Effector CD8-positive, alpha-beta T cell (primary cell): ENCODE results near the gene CA4.
A peak's percentile ranks its signal among the peaks of the same experiment; 100 is the strongest.

Experiments used
- DNase-seq: peaks from one replicate; lab custom pipeline; 2025; lab: John Stamatoyannopoulos, UW

The CA4 gene

GRCh38 chr17:60130466-60130865 lies 19.3 kb upstream of the CA4 start:
- no peak for DNase-seq

GRCh38 chr17:60134396-60135150 lies 15.2 kb upstream of the CA4 start:
- DNase-seq: no peak

- peak; percentile 42 for DNase-seq
Measured at GRCh38 chr17:60135151-60135950, 14.4 kb upstream of the CA4 start.

DNA sequence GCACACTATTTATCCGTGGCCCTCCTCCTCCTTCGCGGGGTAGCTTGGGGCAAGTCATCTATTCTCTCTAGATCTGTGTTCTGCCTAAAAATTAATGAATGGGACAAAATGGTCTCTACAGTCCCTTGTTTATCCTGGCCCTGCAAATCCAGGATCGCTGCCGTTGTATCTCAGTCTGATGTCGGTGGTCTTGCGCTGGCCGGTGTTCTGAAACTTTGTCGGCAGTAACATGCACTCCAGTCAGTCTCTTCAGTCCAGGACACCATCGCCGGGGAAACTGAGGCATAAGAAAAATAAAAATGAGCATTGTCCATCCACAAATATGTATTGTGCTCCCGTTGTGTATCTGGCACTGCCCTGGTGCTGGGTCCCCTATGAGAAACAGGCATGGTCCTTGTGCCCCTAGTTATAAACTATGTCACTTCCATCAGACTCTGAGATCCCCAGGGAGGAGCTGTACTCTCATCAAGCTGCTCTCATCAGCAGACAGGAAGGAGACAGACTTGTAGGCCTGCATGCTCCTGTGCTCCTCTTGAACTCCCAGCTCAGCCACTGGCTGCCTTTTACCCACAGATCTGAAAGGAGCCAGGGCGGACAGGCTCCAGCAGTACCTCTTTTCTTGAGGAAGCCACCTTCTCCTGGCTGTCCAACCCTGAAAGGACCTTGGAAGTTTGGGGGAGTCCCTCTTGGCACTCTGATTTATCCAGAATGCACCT lies 13.7 kb upstream of the CA4 start:
- DNase-seq: no peak

DNA sequence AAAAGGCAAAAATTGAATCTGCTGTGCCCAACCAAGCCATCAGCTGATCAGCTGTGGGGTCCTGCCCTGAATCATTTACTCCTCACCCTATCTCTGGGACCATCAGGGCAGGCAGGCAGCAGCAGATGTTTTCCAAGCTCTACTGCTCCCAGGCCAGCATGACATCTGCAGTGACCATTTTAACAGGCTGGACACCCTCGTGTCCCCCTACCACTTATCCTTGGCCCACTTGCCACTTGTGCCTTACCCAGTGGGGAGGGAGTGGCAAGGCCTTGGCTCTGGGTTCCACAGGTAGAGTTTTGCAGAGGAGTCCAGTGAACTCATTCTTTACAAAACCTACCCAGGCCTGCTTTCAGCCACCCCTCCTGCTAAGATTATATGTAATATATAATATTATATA lies 12.0 kb upstream of the CA4 start:
- no peak for DNase-seq

- DNase-seq: no peak
Measured at GRCh38 chr17:60138769-60139437, 10.9 kb upstream of the CA4 start.

DNA sequence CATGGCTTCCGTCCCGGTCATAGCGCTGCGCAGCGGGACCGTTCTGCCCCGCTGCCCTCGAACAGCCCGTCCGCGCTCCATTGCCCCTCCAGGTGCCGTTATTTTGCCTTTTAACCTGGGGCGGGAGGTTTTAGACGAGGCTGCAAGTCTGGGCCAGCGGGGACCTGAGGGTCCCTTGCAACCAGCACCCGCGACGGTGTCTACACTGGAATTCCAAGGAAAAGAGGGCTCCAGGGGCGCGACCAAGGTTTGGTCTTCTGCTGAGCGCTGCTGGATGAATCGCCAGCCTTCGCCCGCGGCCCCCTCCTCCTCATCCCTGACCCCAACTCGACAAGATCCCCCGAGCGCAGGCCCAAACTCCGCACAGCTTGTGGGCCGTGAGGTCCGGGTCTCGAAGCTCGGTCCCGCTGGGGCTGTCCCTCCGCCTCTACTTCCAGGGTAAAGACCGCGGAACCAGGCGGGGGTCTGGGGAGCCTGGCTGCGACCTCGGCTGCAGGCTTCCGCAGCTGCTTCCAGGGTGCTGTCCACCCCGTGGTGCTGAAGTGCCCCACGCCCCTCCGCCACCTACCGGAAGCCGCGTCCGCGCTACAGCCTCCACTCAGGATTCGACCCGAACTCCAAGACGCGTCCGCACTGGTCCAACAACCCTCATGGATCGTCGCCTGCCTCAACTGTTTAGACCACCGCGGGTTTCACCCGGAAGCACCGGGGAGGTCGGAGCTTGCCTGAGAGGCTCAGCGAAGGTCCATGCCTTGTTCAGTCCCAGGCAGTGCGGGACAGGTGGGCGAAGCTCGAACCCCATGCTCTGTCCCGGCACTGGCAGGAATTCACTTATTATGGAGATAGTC lies 10.1 kb upstream of the CA4 start:
- DNase-seq: peak; percentile 32

DNA sequence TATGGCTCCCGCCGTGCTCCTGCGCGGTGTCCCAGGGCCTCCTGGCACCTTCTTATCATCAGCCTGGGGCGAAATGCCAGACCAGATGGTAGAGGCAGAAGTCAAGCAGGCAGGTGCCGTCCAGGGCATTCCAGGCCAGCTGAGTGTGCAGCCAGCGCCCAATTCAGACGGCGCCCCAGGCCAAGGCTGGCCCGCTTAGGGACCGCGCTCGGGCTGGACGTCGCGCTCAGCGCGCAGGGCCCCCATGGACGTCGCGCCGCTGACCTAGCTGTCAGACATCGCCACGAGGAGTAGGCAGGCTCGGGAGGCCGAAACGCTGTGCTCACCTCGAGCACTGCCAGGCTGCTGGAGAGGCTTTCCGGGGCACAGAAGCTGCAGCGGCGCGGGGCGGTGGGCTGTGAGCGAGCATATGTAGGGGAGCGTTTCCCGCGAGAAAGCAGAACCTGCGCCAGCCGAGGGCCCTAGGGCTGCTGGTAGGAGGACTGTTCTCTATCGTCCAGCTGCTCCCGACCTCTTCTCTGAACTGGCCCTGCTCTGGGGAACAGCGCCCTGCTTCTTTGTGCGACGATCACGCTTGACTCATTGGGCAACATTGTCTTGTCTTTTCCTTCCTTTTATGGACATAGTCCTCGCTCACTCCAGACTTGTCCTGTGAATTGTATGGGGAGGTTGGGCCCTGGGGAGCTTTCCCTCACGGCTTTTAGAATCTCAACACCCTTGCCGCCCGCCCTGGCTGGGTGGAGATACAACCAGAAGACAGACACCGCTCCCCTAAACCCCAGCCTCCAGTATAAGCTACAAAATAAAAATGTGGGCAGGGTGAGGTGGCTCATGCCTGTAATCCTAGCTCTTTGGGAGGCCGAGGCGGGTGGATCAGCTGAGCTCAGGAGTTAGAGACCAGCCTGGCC lies 8.4 kb upstream of the CA4 start:
- no peak for DNase-seq

GRCh38 chr17:60142872-60143499 lies 6.8 kb upstream of the CA4 start:
- peak; percentile 45 for DNase-seq

DNA sequence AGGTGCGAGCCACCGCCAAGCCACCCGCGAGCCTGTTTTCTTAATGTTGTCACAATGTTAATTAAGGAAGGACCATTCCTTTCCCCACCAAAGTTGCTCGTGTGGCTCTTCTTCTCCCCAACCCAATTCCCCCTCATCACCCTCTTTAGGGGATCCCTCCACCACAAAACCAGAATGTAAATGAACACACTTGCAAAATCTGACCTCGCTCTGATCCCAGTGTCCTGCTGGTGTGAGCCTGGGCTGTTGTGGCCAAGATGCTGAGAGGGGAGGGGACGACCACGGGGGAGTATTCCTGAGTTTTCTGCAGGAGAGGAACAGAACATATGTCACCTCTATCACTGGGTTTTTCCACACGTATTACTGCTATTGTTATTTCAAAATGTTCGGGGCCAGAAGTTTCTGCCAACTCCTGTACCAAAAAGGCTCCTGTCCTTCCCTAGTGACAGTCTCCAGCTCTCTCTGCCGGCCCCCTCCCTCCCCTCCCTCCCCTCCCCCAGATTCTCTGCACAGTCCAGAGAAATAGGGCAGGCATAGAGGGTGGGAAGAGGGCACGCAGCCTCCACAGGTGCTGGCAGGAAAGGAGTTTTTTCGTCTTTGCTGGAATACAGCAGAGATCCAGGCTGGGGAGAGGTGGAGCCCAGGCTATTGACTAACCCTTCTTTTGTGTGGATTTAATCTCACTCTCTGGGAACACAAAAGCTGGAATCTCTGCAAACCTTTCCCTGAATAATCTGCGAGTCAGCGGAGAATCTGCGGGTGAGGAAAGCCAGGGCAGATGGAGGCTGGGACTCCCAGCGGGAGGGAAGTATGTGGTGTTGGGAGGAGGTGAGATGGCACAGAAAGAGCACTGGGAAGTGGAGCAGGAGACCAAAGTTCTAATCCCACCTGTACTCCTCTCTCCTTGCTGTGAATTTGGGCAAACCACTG lies 4.5 kb upstream of the CA4 start:
- DNase-seq: no peak

- DNase-seq: no peak
Measured at GRCh38 chr17:60146206-60146605, 3.6 kb upstream of the CA4 start.

GRCh38 chr17:60147553-60148223 lies 2.1 kb upstream of the CA4 start:
- no peak for DNase-seq

DNA sequence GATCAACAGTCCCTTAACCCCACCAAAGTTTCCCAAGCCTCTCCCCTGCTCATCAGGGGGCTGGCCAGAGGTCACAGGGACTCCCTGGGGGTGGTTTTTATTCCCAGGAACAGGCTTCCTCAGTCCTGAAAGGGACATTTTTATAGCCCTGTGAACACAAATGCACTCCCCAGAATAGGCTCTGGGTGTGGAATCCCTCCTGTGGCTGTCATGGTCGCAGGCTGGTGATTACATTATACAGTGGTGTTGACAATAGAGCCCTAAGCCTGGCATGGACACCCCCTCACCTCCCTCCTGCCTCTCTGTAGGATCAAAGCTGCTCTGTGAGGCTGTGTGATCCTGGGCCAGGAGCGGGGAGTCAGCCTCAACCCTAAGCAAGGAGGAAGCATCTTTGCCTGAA lies 1.4 kb upstream of the CA4 start:
- DNase-seq: no peak

GRCh38 chr17:60151355-60151754 lies 1.6 kb downstream of the CA4 start:
- no peak for DNase-seq

DNA sequence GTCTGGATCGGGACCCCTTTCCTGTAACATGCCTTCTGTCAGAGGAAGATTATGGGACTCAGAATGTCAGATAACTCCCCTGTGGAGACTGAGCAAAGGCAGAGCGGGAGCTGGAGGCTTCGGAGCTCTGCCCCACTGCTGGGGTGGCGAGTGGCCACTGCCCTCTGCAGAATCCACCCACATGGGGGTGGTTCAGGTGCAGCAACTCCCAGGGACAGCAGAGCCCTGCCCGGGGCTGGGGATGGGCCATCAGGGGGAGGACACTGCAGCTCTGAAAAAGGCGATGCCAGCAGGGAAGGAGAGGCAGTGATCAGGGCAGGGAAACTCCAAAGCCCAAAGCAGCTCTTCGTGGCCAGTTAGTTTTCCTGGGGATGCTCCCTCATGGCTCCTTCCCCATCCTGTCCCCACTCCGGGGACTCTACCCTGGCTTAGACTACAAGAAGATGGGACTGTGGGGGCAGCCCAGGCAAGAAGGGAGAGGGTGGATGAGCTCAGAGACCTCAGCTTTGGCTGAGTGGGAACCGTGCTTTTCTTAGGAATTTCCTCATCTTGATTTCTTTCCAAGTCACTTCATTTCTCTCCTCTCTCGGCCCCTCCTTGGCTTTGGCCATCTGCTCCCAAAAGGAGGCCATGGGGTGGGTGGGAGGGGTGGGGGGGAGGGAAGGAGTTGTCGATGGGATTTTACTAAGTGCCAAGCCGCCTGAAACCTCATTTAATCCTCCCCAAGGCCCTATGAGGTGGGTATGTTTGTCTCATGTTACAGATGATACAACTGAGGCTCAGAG lies 4.0 kb downstream of the CA4 start:
- no peak for DNase-seq

DNA sequence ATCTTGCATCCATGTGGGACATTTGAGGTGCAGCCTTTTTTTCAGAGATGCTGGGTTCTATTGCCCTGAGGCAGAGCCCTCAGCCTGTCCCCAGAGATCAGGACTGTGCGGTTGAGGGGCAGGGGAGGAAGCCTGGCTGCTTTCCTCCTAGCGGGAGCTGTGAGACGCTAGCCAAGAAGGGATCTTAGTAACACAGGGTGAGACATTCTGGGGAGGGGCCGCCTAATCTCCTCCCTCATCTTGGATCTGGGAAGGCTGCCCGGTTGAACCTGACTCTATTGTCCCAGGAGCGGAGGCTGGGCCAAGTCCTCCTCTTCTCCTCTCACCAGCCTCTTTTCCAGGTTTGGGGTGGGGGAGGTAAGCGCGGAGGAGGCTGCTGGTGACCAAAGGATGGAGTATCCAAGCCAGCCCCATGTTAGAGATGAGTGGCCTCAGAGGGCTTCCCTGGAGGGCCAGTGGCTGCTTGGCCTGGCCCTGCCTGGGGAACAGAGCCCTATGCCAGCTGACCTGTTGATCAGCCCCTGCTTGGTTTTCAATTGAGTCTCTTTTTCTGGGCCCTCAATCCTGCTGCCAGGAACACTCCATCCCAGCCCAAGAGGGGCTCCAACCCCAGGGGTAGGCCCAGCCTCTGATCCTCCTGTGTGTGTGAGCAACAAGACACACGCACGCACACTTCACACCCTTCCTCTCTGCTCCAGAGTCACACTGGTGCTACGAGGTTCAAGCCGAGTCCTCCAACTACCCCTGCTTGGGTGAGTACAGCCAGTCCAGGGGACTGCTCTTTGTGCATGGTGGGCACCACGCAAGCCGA lies 5.0 kb downstream of the CA4 start:
- no peak for DNase-seq
